ACHN (cell line): ENCODE results near the gene KIF6.
A peak's percentile ranks its signal among the peaks of the same experiment; 100 is the strongest.

Experiments used
- DNase-seq: peaks from one replicate; pipeline ENCODE4 v3.0.0-alpha.2; 2015
- in situ Hi-C: cut with HindIII; loops from 2 replicates; pipeline ENCODE4 v1.10.0; 2017; ENCODE audit warnings: low sequenced_read_pairs, low pct_ligation_motif_present, low pct_unique_long_range_greater_than_20kb

The KIF6 gene

GRCh38 chr6:39389484-39389767 lies 335.8 kb downstream of the KIF6 start:
- in situ Hi-C loops: no loop called here
- DNase-seq: peak; percentile 7

DNA sequence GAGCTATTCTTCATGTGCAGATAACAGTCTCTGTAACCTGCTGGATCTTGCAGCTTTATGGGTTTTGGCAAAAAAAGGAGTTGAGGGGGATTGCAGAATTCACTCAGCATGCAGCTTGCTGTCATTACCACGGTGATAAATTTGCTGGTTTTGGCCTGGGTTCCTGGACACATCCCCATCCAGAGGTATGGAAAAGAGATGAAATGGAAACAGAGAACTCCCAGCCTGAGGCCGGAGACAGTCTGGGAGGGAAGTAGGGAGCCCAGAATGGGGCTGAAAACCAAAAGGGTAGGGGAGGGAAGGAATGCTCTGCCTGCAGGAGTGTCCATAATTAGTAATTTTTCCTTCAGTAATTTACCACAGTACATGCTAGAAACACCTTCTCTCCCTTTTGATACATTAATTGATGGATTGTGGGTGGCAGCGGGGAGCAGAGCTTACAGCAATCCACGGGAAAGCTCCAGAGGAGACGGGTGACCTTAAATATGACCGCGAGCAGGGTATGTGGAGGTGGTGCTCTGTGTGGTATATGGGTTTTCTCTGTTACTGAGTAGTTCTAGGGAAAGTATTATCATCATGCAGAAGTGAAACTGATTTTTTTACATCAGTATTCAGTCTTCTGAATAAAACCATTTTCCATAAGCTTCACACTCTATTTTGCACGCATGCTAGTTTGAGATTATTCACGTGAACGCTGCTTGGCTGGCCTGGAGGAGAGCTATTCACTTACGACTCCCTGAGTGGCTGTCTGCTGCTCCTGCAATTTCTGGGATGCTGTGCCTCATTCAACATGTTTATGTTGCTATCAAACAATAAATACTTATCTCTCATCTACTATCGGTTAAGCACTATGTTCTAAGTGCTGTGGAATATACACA lies 336.4 kb downstream of the KIF6 start:
- in situ Hi-C loops: no loop called here
- DNase-seq: no peak

DNA sequence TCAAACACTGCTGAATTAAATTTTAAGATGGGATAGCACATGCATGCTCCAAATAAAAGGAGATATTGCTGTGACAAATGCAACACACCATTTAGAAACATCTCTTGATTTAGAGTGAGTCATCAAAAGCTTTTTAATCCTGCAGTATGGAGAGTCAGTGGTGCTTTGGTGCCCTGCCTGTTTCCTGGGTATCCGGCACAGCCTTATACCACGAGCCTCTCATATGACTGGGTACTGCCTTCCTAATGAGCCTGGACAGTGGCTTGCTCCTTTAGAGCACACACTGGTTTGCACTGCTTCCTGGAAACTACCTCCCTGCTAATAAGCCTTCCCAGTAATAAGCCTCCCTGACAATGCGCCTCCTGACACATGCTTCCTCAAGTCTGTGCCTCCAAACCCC lies 337.4 kb downstream of the KIF6 start:
- in situ Hi-C loops: no loop called here
- DNase-seq: no peak

DNA sequence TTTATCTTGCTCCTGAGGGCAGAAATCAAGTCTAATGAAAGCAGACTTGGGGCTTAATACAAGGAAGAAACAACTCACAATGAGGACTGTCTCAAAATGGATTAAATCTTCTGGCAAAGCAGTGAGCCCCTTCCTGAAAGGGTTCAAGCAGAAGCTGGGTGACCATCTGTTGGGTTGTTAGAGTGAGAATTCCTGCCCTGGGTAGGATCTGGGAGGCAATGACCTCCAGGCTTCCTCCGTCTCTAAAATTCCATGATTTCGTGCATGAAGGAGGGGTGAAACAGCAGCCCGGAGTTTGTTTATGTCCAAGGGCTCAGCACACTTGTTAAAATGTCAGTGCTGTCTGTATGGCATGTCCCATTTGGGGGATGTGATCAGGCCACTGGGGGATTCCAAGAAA lies 338.7 kb downstream of the KIF6 start:
- DNase-seq: no peak
- in situ Hi-C loops: no loop called here

DNA sequence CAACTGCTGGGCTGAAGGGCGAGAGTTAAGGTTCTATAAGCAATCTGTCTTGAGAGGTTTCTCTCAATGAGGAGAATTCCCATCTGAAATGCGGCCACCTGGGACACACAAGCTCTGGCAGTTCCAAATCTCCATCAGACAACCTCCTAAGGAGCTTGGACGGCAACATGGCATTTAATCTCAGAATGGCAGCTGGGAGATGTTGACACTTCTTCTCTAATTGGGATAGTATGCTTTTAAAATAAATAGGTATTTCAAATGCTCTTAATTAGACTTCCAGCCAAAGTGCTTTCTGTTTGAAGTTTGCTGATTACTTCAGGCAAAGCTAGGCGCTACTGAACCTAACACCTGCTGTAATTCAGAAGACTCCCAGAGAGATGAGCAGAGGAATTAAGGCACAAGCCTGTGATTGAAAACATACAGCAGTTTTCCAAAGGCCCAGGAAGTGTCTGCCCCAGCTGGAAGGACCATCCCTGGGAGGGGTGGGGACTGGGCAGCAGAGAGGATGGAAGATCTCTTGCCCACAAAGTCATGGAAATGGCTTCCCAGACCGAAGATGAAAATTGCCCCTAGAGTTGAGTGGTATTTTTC lies 343.6 kb downstream of the KIF6 start:
- in situ Hi-C loops: no loop called here
- no peak for DNase-seq

- in situ Hi-C loops: no loop called here
- DNase-seq: no peak
These were observed 344.2 kb downstream of the KIF6 start for GRCh38 chr6:39380837-39381549.

DNA sequence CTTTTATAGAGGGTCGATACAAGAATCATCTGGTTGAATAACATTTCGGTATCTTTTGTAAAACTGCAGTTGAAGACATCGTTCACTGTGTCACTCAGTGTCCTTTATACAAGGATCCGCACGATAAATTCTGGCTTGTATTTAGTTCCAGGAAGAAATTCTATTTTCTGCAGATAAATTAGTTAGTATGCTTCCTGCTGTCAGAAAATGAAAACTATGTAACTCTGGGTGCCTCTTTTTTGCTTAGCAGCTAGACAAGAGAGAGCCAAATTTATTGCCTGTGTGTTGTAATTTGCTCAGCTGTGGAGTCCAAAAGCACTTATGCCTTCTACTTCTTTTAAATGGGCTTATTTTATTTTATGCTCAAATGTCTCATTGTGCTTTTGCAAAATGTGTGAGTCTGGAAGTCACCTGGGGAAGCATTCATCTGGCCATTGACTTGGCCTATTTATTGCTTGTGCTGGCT lies 346.2 kb downstream of the KIF6 start:
- no peak for DNase-seq
- in situ Hi-C loops: no loop called here

DNA sequence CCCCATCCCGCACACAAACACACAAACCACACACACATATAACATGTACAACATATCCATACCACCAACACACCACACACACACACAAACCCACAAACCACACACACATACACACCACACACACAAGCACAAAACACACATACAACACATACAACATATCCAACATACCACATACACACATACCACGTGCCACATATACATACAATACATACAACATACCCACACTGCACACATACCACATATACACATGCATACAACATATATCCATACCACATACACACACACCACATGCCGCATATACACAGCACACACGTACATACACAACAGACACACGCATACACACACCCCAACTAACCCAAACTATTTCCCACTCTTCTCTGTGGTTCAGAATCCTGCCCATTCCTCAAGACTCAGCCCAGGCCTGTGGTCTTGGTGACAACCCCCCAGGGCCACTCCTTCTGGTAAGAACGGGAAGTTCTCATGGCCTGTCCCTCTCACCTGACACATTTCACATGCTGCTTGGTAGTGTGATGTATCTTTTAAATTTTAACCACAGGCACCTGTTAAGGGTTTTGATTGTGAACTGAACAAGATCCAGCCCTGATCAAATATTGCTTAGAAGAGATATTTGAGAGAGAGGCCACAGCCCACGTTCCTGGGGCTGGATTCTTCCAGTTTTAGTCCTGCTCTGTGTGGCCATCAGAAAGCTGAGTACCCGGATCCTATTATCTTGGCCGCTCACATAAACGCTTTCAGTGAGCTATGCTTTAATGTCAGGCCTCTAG lies 346.8 kb downstream of the KIF6 start:
- DNase-seq: no peak
- in situ Hi-C loops: no loop called here

GRCh38 chr6:39377539-39377950 lies 347.7 kb downstream of the KIF6 start:
- DNase-seq: peak; percentile 42
- in situ Hi-C loops: no loop called here

DNA sequence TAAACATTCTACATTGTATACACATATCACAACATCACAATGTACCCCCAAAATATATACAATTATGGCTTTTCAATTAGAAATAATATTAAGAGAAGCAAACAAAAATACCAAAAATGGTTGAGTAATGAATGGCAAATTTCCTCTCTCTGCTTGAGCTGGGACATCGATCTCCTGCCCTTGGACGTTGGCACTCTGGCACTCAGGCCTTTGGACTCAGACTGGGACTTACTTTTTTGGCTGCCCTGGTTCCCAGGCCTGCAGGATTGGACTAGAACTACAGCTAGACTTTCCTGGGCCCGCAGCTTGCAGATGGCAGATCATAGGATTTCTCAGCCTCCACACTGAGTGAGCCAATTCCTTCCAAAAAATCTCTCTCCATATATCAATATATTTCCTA lies 349.8 kb downstream of the KIF6 start:
- in situ Hi-C loops: no loop called here
- DNase-seq: no peak

DNA sequence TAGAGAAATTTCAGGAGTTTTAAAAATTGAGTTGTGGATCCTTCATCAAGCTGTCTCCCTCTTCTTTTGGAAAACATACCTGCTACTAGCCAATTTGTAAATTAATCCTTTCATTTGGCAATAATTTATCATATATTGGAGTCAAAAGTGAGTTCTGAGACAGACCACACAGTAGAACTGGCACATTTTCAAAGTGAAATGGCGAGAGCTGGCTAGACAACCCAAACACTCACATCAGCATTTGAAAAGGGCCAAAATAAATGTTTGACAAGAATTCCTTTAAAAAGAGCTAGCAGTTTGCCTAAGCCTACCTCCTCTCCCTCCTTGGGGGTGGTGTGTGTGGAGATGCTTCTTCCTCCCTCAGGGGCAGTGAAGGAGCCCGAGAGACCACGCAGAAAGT lies 354.8 kb downstream of the KIF6 start:
- in situ Hi-C loops: no loop called here
- DNase-seq: no peak

GRCh38 chr6:39369987-39370386 lies 355.2 kb downstream of the KIF6 start:
- in situ Hi-C loops: no loop called here
- DNase-seq: no peak

DNA sequence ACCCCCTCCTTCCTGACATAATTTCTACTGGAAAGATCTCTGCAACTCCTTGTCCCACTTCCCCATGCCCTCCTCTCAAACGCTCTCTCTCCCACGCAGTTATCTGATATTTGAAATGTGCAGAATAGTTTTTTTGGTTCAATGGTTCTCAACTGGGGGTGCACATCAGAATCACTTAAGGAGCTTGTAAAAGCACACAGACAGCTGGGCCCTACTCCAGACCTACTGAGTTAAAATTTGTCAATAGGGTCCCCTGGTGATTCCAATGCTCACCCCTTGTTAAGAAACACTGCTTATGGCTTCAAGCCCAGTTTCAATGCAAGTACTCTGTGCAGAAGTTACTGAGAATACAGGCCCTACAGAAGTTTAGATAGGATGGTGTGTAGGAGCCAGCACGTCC lies 357.5 kb downstream of the KIF6 start:
- DNase-seq: no peak
- in situ Hi-C loops: no loop called here

DNA sequence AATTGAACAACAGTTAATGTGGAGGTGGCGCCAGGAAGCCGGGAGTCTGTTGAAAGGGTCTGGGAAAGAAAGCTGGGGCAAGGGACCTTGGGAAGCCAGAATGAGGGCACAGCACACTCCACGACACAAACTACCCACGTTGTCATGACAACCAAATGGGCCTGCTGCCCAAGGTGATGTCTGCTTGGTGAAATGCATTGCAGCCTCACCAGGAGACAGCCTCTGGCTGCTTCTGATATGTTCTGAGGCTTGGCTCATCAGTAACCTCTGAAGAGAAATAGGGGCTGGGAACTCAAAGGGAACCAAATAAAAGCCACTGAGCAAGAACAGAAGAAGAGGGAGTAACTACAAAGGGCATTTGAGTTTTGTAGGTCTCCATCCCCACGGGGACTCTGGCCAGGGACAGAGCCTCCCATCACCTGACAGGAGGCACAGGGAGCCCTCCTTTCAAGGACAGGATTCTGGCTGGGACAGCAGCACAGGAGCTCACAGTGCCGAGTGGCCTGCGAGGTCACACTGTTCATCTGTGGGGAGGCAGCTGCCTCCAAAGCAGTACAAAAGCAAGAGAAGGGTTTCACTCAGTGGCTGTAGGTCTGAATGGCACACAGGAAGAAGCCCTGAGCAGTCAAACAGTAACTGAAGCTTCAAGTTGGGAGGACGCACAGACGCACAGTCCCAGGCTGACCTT lies 358.1 kb downstream of the KIF6 start:
- in situ Hi-C loops: no loop called here
- DNase-seq: no peak

DNA sequence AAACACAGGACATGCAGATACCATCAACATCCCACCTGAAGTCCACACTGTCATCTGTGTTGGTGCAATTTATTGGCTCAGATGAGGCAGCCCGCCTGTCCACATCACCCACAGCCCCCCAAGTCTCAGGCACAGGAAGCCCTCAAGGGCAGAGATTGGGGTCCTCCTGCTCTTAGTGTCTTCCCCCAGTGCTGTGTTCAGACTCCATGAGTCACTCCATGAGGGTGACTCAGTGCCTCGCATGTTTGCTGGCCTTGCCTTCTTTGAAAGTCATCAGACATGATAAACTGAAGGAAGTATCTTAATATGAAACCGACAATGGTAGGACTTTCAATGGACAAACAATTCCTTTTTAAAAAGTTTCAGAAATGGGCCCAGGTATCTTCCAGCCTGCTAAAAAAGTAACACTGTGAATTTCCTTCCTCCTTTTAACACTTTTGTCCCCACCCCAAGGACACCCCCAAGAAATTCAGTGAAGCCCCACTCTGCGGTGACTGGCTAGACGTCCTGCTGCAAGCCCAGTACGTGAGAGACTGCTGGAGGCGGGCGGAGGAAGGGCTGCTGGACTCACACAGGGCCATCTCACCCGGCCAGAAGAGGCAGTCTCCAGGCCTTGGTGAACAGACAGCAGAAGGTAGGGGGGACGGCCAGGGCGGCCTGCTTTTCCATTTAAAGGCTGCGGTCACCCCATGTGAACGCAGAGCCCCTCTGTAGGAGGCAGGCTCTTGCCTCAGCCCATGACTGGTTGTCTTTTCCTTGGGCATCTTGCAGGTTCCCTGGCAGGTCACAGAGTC lies 359.7 kb downstream of the KIF6 start:
- in situ Hi-C loops: no loop called here
- DNase-seq: no peak

DNA sequence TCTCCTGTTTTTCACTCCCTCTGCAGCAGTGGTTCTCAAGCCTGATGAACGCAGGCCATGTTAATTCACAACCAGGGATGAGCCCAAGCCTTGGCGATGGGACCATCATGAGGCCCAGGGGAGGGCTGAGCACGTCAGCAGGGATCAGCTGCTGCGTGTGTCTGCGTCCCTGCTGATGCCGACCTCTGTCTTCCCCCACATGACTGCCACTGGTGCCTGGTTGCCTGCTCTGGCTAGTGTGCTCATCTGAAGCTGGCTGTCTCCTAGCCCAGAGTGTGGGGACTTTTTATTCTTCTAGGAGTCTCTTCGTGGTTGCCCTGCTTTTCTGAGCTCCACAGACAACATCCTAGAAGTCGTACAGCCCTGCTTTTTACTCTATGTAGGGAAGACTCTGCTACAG lies 361.9 kb downstream of the KIF6 start:
- no peak for DNase-seq
- in situ Hi-C loops: no loop called here

DNA sequence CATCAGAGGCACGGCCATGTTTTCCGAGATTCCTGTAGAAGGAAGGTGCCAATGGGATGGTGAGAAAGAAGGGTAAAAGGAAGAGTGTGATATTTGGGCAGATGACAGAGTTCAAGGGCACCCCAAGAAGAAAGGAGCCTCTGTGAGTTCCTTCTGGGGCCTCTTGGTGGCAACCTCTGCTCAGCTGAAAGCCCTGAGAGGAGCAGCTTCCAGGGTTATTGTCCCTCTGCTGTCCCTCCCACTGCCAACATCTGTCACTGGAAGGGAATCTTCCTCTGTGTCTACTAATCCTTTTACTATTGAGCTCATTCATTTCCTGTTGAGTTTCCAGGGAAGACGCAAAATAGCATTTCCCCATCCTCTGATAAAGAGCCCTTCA lies 362.7 kb downstream of the KIF6 start:
- in situ Hi-C loops: no loop called here
- no peak for DNase-seq
